Activated CD4-positive, alpha-beta T cell treated with anti-CD3 and anti-CD28 coated beads for 1 hour (primary cell): Measurements from ENCODE around the gene SOS2.

Source experiments
- DNase-seq: peaks from one replicate; pipeline ENCODE4 v3.0.0-alpha.2; 2020

SOS2 gene

GRCh38 chr14:50113381-50114035 is 117.9 kb downstream of the SOS2 start:
- no peak for DNase-seq

- no peak for DNase-seq
Observed at GRCh38 chr14:50110323-50111037, 120.9 kb downstream of the SOS2 start.

- DNase-seq: no peak
Observed at GRCh38 chr14:50109342-50109741, 122.0 kb downstream of the SOS2 start.

GRCh38 chr14:50107850-50108249 is 123.5 kb downstream of the SOS2 start:
- DNase-seq: no peak

DNA sequence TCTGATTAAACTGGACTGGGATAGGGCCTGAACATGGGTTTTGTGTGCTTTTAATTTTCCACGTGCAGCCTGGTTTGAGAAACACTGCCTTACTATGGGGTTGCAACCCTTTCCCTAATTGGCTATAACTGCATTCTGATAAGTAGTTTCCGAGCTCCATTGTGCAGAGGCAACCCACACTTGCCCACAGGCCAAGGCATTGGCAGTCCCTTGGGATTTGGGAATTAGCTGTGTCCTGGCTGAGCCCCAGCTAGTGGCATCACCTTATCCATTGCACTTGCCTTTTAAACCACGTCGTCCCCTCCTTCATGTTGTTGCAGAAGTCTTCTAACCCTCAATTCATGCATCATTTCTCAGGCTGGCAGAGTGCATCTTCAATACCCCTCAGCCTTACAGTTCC is 125.2 kb downstream of the SOS2 start:
- no peak for DNase-seq

DNA sequence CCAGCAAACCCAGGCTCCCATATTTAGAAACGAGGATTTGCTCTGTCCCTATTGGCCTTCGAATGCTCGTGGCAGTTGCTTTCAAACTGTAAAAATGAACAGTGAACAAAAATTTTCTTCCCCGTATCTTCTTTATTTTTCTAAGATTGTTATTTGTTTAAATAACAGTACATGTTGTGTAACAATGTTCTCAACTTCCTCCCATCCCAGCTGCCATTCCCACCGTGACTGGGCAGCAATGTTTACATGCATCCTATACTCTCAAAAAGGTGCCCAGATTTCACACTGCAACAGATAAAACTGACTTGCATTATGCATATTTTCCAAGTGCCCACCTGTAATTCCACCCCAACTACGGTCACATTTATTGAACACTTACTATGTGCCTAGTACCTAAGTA is 127.8 kb downstream of the SOS2 start:
- no peak for DNase-seq

DNA sequence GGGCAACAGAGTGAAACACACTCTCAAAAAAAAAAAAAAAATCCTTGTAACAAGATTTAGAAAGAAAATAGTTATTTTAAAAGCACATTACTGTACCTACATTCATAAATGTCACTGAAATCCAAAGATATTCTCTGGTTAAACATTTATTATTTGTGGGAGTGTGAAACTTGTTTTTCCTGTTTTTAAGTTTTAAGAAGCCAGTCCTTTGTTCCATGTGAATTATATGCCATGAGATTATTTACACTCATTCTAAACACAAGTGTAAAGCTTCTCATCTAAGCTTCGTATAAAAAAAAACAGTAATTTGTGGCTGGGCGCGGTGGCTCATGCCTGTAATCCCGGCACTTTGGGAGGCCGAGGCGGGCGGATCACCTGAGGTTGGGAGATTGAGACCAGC is 130.0 kb downstream of the SOS2 start:
- no peak for DNase-seq

DNA sequence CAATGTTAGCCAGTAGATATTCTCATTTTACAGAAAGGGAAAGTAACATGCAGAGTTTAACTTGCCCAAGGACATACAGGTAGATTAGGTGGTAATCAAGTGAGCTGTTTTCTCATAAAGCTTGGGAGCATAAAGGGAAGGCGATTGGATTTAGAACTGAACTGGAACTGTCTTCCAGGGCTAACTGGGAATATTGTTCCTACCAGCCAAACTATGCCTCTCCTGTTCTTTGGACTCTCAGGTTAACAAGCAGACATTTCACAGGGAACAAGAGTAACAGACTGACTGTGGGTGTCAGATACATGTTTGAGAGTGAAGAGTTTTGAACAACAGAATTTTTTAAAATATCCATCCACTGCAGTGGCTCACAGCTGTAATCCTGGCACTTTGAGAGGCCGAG is 130.6 kb downstream of the SOS2 start:
- no peak for DNase-seq

DNA sequence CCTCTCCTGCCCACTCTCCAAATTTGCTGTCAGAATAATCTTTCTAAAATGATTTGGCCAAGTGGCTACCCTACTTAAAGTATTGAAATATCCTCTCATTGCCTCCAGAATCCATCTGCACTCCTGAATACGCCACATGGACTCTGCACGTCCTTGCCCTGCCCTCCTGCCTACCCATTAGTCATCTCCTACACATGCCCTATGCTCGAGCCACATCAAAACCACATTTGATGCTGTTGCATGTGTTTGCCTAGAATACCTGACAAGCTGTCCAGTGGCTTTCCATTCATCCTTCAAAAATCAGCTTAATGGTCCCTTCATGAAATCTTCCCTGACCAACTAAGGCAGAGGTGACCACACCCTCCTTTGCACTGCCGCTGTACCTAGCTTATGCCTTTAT is 132.0 kb downstream of the SOS2 start:
- DNase-seq: no peak

- no peak for DNase-seq
Observed at GRCh38 chr14:50095895-50096294, 135.5 kb downstream of the SOS2 start.

- DNase-seq: no peak
Observed at GRCh38 chr14:50094056-50094755, 137.2 kb downstream of the SOS2 start.

GRCh38 chr14:50093496-50093895 is 137.9 kb downstream of the SOS2 start:
- DNase-seq: no peak

DNA sequence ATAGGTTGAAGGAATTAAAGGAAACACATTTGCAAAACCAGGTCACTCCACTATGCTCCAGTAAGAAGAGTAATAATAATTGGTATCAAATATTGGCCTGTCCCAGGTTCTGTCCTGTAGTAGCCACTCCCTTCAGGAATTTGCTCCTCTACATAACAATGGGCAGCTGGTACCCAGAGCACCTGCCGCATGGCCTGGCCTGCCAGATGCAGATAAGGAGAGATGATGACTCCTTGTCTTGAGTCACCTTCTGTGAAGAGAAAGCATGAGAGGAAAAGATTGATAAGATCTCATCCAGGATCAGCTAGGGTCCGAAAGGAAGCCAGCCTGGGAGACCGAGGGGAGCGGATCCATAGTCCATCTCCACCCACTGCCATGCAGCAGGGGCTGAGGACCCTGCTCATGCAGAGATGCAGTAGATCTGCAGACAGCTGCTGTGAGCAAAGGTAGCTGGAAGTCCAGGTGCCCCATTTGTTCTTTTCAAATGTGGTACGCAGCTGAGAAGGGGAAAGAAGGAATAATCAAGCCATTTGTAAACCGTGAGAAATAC is 139.3 kb downstream of the SOS2 start:
- DNase-seq: no peak

DNA sequence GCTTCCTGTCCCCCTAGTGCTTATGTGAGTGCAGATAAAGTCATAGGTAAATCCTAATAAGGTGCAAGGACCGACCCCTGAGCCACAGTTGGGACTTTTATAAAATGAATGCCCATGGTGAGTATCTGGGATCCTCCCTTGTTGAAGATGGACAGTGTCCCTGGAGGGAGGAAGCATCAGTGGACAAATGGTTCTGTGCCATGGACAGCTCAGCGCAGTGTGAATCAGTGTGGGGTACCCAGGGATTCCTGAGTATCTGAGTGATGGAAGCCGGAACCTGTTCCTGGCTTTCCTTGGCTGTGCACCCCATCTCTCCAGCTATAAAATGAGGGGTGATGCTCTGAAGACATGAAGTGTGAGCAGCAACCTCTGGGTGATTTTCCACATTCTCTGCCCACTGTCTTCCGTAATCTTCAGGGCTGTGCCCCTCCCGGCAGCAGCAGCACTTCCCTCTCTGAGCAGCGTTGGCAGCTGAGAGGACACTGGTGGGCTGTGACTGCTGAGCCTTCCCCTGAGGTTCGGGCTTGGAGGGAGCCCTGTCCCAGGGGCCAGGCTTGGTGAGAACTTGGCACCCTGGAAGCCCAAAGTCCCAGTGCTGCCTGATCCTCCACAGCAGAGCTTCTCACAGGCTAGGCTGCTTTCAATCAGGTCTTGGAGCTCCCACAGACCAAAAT is 140.0 kb downstream of the SOS2 start:
- DNase-seq: no peak

GRCh38 chr14:50089208-50089607 is 142.2 kb downstream of the SOS2 start:
- no peak for DNase-seq

- no peak for DNase-seq
Observed at GRCh38 chr14:50088731-50089130, 142.6 kb downstream of the SOS2 start.

- no peak for DNase-seq
Observed at GRCh38 chr14:50088117-50088515, 143.3 kb downstream of the SOS2 start.

- DNase-seq: no peak
Observed at GRCh38 chr14:50087341-50088116, 143.8 kb downstream of the SOS2 start.

- no peak for DNase-seq
Observed at GRCh38 chr14:50086321-50086711, 145.1 kb downstream of the SOS2 start.

- no peak for DNase-seq
Observed at GRCh38 chr14:50085570-50086320, 145.6 kb downstream of the SOS2 start.

DNA sequence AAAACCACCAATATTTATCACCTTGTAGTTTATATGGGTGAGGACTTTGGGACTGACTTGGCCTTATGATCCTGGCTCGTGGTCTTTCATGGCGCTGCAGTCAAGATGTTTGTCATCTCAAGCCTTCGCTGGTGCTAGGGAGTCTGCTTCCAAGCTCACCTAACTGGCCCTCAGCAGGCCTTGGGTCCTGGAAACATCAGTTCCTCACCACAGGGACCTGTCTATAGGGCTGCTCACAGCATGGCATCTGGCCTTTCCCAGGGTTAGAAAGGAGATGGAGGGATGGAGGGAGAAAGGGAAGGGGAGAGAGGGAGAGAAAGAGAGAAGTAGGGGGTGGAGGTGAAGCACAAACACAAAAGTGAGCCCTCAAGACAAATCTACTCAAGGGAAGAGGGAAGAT is 146.7 kb downstream of the SOS2 start:
- DNase-seq: no peak
